WTC11 (cell line): ENCODE measurements around the gene PIK3R6. TPM values are rescaled to one million over a fixed set of nuclear protein-coding genes. Genes with fewer than 3 reads are reported as not detected.

Experiments used
- ATAC-seq: fragments of 200-7000 bp; cut with Tn5 transposase; 2 replicates; pipeline ENCODE4 v1.10.0; 2021; ENCODE audit warnings: mild to moderate bottlenecking, moderate library complexity
- Bru-seq: library from RNA; stranded (reverse); fragments of 400-500 nt; gene quantifications from one replicate; lab custom pipeline; 2021; lab: Mats Ljungman, UMichigan
- CTCF ChIA-PET: fragments of 300-600 bp; sonication (Branson Sonifier 250); formaldehyde crosslinking; loops from one replicate; lab custom pipeline; 2021; ENCODE audit warnings: antibody characterized with exemption; lab: Charles Lee
- POLR2A ChIA-PET: fragments of 350-600 bp; sonication (Branson Sonifier 250); formaldehyde crosslinking; loops from one replicate; lab custom pipeline; 2021; ENCODE audit warnings: antibody characterized with exemption; lab: Charles Lee
- DNase-seq: peaks from one replicate; pipeline ENCODE4 v3.0.0; 2021; ENCODE audit warnings: low spot score
- H3K27ac Mint-ChIP-seq: 2 replicates; pipeline ENCODE4 v1.8.0; 2021; ENCODE audit warnings: mixed read lengths
- H3K27me3 Mint-ChIP-seq: 2 replicates; pipeline ENCODE4 v1.8.0; 2021; ENCODE audit warnings: low read depth, mild to moderate bottlenecking, moderate library complexity, mixed read lengths
- H3K36me3 Mint-ChIP-seq: 2 replicates; pipeline ENCODE4 v1.8.0; 2021; ENCODE audit warnings: mixed read lengths
- H3K4me1 Mint-ChIP-seq: 2 replicates; pipeline ENCODE4 v1.8.0; 2022; ENCODE audit warnings: mixed read lengths
- H3K4me3 Mint-ChIP-seq: 2 replicates; pipeline ENCODE4 v1.8.0; 2021; ENCODE audit warnings: mild to moderate bottlenecking, moderate library complexity, mixed read lengths
- H3K9me3 Mint-ChIP-seq: 2 replicates; pipeline ENCODE4 v1.8.0; 2021; ENCODE audit warnings: mixed read lengths
- CBFB ChIP-seq: sonication (generic); formaldehyde crosslinking; IDR thresholded peaks from 2 replicates; pipeline ENCODE4 v1.8.1; 2022; ENCODE audit warnings: mild to moderate bottlenecking, low read depth, missing genetic modification reagents
- ELF4 ChIP-seq: sonication (generic); formaldehyde crosslinking; IDR thresholded peaks from 2 replicates; pipeline ENCODE4 v1.8.1; 2022; ENCODE audit warnings: low read depth, mild to moderate bottlenecking, moderate library complexity, missing genetic modification reagents
- FOXK1 ChIP-seq: sonication (generic); formaldehyde crosslinking; IDR thresholded peaks from 2 replicates; pipeline ENCODE4 v1.8.0; 2022; ENCODE audit warnings: mild to moderate bottlenecking, moderate library complexity, missing genetic modification reagents
- FOXP1 ChIP-seq: sonication (generic); formaldehyde crosslinking; IDR thresholded peaks from 2 replicates; pipeline ENCODE4 v1.8.0; 2022; ENCODE audit warnings: missing genetic modification reagents, mild to moderate bottlenecking, moderate library complexity, borderline replicate concordance
- HMGA2 ChIP-seq: fragments of 250-450 bp; sonication (Bioruptor Pico); IDR thresholded peaks from 2 replicates; pipeline ENCODE4 v1.4.0; 2021; ENCODE audit warnings: mild to moderate bottlenecking, moderate library complexity
- KAT7 ChIP-seq: sonication (generic); formaldehyde crosslinking; IDR thresholded peaks from 2 replicates; pipeline ENCODE4 v1.8.1; 2023; ENCODE audit warnings: missing genetic modification reagents, mild to moderate bottlenecking, borderline replicate concordance
- NFATC4 ChIP-seq: fragments of 250-450 bp; sonication (Bioruptor Pico); IDR thresholded peaks from 2 replicates; pipeline ENCODE4 v1.9.0; 2021; ENCODE audit warnings: mild to moderate bottlenecking
- NR1H2 ChIP-seq: sonication (generic); formaldehyde crosslinking; IDR thresholded peaks from 2 replicates; pipeline ENCODE4 v1.9.0; 2021; ENCODE audit warnings: mild to moderate bottlenecking, moderate library complexity, missing genetic modification reagents
- ZNF263 ChIP-seq: sonication (generic); formaldehyde crosslinking; IDR thresholded peaks from 2 replicates; pipeline ENCODE4 v1.8.1; 2022; ENCODE audit warnings: low read depth, mild to moderate bottlenecking, moderate library complexity, missing genetic modification reagents
- ZNF396 ChIP-seq: fragments of 250-450 bp; sonication (Bioruptor Pico); IDR thresholded peaks from 2 replicates; pipeline ENCODE4 v1.8.0; 2021; ENCODE audit warnings: mild to moderate bottlenecking, moderate library complexity, borderline replicate concordance
- ZNF423 ChIP-seq: fragments of 250-450 bp; sonication (Bioruptor Pico); IDR thresholded peaks from 2 replicates; pipeline ENCODE4 v2.1.2; 2022; ENCODE audit warnings: mild to moderate bottlenecking, moderate library complexity
- ZNF671 ChIP-seq: fragments of 250-450 bp; sonication (Bioruptor Pico); IDR thresholded peaks from 2 replicates; pipeline ENCODE4 v1.8.0; 2021; ENCODE audit warnings: mild to moderate bottlenecking
- long read RNA-seq, 3 experiments: library from RNA in 1 of 3; library from capped mRNA in 1 of 3; library from polyadenylated mRNA in 1 of 3; unstranded in 2 of 3; stranded (forward) in 1 of 3; transcript quantifications; one replicate each; pipeline ENCODE4 v2.0.0, GENCODE V29; 2021
- total RNA-seq: library from RNA; stranded (reverse); gene quantifications from 3 replicates; pipeline ENCODE4 v1.2.3, GENCODE V29; 2021
- TF ChIP-seq, protein P1 (sequence below): fragments of 250-450 bp; sonication (Bioruptor Pico); IDR thresholded peaks from 2 replicates; pipeline ENCODE4 v1.9.0; 2021; ENCODE audit warnings: moderate library complexity, mild to moderate bottlenecking, inconsistent platforms, borderline replicate concordance
- TF ChIP-seq, protein P2 (sequence below): sonication (generic); formaldehyde crosslinking; IDR thresholded peaks from 2 replicates; pipeline ENCODE4 v1.8.1; 2023; ENCODE audit warnings: mild to moderate bottlenecking, missing genetic modification reagents
- TF ChIP-seq, protein P3 (sequence below): fragments of 250-450 bp; sonication (Bioruptor Pico); IDR thresholded peaks from 2 replicates; pipeline ENCODE4 v1.9.0; 2021; ENCODE audit warnings: mild to moderate bottlenecking, borderline replicate concordance
- TF ChIP-seq, protein P4 (sequence below): sonication (generic); formaldehyde crosslinking; IDR thresholded peaks from 2 replicates; pipeline ENCODE4 v1.8.0; 2022; ENCODE audit warnings: mild to moderate bottlenecking, missing genetic modification reagents
- TF ChIP-seq, protein P5 (sequence below): sonication (generic); formaldehyde crosslinking; IDR thresholded peaks from 2 replicates; pipeline ENCODE4 v1.8.1; 2023; ENCODE audit warnings: mild to moderate bottlenecking, missing genetic modification reagents, borderline replicate concordance

The PIK3R6 gene, protein sequence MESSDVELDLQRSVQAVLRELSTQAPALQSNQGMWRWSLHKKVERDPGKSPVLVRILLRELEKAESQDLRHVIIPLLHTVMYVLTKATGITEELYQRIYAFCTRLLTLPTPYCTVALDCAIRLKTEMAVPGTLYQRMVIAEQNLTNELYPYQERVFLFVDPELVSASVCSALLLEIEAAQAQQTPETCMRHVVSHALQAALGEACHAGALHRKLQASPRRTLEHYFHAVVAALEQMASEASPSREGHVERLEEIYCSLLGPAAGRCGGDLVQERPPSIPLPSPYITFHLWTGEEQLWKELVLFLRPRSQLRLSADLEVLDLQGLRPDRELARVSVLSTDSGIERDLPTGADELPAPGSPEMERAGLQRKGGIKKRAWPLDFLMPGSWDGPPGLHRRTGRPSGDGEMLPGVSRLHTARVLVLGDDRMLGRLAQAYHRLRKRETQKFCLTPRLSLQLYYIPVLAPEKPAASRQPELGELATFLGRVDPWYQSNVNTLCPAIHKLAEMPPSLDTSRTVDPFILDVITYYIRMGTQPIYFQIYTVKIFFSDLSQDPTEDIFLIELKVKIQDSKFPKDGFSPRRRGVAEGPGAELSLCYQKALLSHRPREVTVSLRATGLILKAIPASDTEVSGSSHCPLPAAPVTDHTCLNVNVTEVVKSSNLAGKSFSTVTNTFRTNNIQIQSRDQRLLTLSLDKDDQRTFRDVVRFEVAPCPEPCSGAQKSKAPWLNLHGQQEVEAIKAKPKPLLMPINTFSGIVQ
- total RNA-seq (0.15 to 0.23 TPM (median 0.21 TPM) in 3 replicates), Bru-seq, nascent RNA (percentile 6 among the genes with signal in this experiment)
- long read RNA-seq, experiment 1, partial matches to known transcripts: 0 of 1 reads
- long read RNA-seq, experiment 1, other reads (novel, unspliced or antisense): 1 of 1 reads
- long read RNA-seq, experiment 2, partial matches to known transcripts: 0 of 1 reads
- long read RNA-seq, experiment 2, other reads (novel, unspliced or antisense): 1 of 1 reads
- long read RNA-seq, experiment 3: 0 reads

DNA sequence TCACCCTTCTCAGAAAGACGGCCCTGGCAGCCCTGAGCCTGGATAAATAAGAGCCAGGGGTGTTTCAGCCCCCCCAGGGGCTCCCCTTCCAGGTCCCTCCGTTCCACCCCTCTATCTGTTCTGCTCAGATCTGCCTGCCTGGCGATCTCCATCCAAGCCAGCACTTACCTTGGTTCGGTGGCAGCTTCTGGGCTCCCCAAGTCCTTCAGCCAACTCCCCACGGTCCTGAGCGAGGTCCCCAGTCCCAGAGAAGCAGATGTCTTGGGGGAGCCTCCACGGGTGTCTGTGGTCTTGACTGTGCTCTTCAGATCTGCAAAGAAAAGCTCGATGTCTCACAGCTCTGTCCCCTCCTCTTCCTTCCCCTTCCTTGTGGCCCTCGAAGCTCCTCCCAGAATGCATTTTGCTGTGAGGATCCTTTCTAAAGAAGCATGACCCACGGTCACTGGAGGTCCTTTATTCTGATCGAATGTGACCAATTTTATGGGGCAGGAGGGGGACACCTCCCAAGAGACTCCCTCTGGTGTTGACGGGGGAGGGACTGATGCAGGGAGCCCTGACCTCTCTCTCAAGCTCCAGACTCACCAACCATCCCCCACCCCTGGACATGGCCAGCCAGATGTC is at the start of gene PIK3R6:
TSS of gene PIK3R6 (minus strand) at position 314 of the 621 bp plus-strand sequence. CDS start 17,880 bp downstream, outside the sequence.
- TF ChIP-seq ZNF671 (CRISPR knock-in tag): no peak
- TF ChIP-seq NR1H2 (CRISPR knock-in tag): no peak
- no peak for TF ChIP-seq FOXK1 (CRISPR knock-in tag)
- no peak for TF ChIP-seq ZNF396 (CRISPR knock-in tag)
- TF ChIP-seq NFATC4 (CRISPR knock-in tag): no peak
- TF ChIP-seq, protein P1, sequence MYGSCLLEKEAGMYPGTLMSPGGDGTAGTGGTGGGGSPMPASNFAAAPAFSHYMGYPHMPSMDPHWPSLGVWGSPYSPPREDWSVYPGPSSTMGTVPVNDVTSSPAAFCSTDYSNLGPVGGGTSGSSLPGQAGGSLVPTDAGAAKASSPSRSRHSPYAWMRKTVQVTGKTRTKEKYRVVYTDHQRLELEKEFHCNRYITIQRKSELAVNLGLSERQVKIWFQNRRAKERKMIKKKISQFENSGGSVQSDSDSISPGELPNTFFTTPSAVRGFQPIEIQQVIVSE (CRISPR knock-in tag): no peak
- no peak for TF ChIP-seq ZNF423 (CRISPR knock-in tag)
- no peak for TF ChIP-seq KAT7 (CRISPR knock-in tag)
- TF ChIP-seq CBFB (CRISPR knock-in tag): no peak
- TF ChIP-seq, protein P2, sequence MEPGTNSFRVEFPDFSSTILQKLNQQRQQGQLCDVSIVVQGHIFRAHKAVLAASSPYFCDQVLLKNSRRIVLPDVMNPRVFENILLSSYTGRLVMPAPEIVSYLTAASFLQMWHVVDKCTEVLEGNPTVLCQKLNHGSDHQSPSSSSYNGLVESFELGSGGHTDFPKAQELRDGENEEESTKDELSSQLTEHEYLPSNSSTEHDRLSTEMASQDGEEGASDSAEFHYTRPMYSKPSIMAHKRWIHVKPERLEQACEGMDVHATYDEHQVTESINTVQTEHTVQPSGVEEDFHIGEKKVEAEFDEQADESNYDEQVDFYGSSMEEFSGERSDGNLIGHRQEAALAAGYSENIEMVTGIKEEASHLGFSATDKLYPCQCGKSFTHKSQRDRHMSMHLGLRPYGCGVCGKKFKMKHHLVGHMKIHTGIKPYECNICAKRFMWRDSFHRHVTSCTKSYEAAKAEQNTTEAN: no peak
- no peak for TF ChIP-seq ELF4 (CRISPR knock-in tag)
- TF ChIP-seq, protein P3, sequence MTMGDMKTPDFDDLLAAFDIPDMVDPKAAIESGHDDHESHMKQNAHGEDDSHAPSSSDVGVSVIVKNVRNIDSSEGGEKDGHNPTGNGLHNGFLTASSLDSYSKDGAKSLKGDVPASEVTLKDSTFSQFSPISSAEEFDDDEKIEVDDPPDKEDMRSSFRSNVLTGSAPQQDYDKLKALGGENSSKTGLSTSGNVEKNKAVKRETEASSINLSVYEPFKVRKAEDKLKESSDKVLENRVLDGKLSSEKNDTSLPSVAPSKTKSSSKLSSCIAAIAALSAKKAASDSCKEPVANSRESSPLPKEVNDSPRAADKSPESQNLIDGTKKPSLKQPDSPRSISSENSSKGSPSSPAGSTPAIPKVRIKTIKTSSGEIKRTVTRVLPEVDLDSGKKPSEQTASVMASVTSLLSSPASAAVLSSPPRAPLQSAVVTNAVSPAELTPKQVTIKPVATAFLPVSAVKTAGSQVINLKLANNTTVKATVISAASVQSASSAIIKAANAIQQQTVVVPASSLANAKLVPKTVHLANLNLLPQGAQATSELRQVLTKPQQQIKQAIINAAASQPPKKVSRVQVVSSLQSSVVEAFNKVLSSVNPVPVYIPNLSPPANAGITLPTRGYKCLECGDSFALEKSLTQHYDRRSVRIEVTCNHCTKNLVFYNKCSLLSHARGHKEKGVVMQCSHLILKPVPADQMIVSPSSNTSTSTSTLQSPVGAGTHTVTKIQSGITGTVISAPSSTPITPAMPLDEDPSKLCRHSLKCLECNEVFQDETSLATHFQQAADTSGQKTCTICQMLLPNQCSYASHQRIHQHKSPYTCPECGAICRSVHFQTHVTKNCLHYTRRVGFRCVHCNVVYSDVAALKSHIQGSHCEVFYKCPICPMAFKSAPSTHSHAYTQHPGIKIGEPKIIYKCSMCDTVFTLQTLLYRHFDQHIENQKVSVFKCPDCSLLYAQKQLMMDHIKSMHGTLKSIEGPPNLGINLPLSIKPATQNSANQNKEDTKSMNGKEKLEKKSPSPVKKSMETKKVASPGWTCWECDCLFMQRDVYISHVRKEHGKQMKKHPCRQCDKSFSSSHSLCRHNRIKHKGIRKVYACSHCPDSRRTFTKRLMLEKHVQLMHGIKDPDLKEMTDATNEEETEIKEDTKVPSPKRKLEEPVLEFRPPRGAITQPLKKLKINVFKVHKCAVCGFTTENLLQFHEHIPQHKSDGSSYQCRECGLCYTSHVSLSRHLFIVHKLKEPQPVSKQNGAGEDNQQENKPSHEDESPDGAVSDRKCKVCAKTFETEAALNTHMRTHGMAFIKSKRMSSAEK: no peak
- TF ChIP-seq, all 79 proteins: peak for 0
- DNase-seq (no peak), ATAC-seq (no peak)
- Mint-ChIP-seq H3K27ac (no peak within 1 kb of the TSS), H3K27me3 (no peaks in the 10 kb centered on the region), H3K36me3 (no peaks in the 10 kb centered on the region), H3K4me3 (no peak within 1 kb of the TSS), H3K9me3 (0 out of 2 replicates have a peak, but pooled peaks cover 3% of the 10 kb centered on the region), H3K4me1 (peaks cover 7% of the 10 kb centered on the region)
- CTCF ChIA-PET: no interaction called here
- POLR2A ChIA-PET: no interaction called here

DNA sequence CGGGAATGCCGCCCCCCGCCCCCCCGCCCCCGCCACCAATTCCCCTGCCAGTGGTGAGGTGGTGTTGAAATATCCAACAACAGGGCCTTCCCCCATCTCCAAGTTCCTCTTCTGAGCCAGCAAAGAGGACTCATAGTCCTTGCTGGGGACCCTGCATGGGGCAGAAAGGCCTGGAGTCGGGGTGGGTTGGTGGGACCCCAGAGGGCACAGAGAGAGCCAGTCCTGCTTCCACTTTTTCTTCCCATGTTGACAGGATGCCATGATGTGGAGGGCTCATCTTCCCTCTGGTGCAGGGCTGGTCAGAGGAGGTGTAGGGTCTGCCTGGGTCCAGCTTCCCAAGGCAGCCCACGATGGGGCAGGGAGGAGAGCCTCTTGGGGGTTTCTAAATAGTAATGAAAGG is 49.0 kb upstream of the PIK3R6 start:
- DNase-seq (no peak), ATAC-seq (no peak)
- Mint-ChIP-seq H3K4me1 (no peaks in the 10 kb centered on the region), H3K4me3 (no peak overlapping the region), H3K27me3 (peaks cover 8% of the 10 kb centered on the region; the same call in 1 of the 2 replicates), H3K36me3 (peaks cover 10% of the 10 kb centered on the region), H3K9me3 (peaks cover 28% of the 10 kb centered on the region), H3K27ac (no peak overlapping the region)
- ChIA-PET POLR2A (no interaction called here), CTCF (interaction anchor here (1.4 kb wide), 1 partner anchor 28 kb away, joined by 5 read pairs; no protein-coding TSS in a partner anchor)
- TF ChIP-seq, protein P4, sequence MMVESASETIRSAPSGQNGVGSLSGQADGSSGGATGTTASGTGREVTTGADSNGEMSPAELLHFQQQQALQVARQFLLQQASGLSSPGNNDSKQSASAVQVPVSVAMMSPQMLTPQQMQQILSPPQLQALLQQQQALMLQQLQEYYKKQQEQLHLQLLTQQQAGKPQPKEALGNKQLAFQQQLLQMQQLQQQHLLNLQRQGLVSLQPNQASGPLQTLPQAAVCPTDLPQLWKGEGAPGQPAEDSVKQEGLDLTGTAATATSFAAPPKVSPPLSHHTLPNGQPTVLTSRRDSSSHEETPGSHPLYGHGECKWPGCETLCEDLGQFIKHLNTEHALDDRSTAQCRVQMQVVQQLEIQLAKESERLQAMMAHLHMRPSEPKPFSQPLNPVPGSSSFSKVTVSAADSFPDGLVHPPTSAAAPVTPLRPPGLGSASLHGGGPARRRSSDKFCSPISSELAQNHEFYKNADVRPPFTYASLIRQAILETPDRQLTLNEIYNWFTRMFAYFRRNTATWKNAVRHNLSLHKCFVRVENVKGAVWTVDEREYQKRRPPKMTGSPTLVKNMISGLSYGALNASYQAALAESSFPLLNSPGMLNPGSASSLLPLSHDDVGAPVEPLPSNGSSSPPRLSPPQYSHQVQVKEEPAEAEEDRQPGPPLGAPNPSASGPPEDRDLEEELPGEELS (CRISPR knock-in tag): no peak
- TF ChIP-seq ZNF263 (no peak), CBFB (CRISPR knock-in tag) (no peak), FOXP1 (CRISPR knock-in tag) (no peak), HMGA2 (CRISPR knock-in tag) (no peak)
- TF ChIP-seq, protein P5, sequence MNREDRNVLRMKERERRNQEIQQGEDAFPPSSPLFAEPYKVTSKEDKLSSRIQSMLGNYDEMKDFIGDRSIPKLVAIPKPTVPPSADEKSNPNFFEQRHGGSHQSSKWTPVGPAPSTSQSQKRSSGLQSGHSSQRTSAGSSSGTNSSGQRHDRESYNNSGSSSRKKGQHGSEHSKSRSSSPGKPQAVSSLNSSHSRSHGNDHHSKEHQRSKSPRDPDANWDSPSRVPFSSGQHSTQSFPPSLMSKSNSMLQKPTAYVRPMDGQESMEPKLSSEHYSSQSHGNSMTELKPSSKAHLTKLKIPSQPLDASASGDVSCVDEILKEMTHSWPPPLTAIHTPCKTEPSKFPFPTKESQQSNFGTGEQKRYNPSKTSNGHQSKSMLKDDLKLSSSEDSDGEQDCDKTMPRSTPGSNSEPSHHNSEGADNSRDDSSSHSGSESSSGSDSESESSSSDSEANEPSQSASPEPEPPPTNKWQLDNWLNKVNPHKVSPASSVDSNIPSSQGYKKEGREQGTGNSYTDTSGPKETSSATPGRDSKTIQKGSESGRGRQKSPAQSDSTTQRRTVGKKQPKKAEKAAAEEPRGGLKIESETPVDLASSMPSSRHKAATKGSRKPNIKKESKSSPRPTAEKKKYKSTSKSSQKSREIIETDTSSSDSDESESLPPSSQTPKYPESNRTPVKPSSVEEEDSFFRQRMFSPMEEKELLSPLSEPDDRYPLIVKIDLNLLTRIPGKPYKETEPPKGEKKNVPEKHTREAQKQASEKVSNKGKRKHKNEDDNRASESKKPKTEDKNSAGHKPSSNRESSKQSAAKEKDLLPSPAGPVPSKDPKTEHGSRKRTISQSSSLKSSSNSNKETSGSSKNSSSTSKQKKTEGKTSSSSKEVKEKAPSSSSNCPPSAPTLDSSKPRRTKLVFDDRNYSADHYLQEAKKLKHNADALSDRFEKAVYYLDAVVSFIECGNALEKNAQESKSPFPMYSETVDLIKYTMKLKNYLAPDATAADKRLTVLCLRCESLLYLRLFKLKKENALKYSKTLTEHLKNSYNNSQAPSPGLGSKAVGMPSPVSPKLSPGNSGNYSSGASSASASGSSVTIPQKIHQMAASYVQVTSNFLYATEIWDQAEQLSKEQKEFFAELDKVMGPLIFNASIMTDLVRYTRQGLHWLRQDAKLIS (CRISPR knock-in tag): no peak
